ENCODE results near the gene BDH1.

Gene BDH1

DNA sequence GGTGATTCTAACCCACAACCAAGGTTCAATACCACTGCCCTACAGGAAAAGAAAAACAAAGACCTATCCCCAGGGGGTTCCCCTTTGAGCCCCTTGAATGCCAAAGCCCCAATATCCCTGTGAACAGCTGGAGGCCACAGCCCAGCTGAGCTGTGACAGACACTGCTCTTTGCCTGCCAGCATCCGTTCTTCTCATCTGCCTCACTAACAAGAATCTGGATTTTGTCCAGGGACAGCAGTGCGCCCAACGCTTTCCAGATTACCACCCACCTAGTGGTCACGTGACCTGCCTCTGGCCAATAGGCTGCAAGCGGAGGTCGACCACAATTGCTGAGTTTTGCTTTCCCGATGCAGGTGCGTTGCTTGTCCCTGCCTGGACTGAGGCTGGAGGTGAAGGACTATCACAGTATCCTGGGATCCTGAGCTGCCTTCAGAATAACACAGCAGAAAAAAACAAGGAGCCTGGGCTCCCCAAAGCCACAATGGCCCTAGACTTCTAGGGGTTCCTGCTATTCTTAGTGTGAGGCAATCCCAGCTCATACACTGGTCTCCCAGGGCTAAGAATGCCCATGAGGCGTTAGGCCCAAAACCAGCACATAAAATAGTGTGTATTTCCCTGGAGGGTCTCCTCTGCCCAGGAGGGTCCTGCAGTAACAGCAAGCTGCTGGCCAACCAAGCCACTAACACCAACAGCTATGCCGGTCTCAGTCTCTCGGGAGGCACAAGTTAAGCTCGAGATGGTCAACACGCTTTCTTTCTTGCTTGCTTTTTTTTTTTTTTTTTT is 13.8 kb downstream of the BDH1 start:
- no peak for DNase-seq (ENCODE audit: low spot score)

DNA sequence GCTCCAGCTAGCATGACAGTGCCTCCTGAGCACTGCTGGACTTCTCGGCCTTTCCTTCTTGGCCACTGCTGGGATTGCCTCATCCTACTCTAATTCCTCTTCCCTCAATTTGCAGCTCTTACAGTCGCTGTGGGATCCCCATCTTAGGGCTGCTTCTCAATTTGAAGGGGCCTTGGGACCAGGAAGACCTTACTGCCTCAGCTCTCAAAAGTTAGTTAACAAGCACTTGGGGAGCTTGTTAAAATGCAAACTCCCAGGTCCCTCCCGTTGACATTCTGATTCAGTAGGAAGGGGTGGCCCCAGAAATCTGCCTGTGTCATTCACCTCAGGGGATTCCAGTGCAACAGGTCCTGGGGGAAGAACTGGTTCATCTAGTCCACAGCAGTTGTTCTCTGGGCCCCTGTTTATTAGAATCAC is 14.8 kb downstream of the BDH1 start:
- DNase-seq (ENCODE audit: low spot score): no peak
- TF ChIP-seq, protein P1, sequence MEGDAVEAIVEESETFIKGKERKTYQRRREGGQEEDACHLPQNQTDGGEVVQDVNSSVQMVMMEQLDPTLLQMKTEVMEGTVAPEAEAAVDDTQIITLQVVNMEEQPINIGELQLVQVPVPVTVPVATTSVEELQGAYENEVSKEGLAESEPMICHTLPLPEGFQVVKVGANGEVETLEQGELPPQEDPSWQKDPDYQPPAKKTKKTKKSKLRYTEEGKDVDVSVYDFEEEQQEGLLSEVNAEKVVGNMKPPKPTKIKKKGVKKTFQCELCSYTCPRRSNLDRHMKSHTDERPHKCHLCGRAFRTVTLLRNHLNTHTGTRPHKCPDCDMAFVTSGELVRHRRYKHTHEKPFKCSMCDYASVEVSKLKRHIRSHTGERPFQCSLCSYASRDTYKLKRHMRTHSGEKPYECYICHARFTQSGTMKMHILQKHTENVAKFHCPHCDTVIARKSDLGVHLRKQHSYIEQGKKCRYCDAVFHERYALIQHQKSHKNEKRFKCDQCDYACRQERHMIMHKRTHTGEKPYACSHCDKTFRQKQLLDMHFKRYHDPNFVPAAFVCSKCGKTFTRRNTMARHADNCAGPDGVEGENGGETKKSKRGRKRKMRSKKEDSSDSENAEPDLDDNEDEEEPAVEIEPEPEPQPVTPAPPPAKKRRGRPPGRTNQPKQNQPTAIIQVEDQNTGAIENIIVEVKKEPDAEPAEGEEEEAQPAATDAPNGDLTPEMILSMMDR (IDR thresholded peaks at IDR 0.05; ENCODE audit: extremely low read depth, missing control alignments): no peak

More for the DNA sequence above, 13.8 kb downstream of the BDH1 start:
- TF ChIP-seq, protein P1 (IDR thresholded peaks at IDR 0.05; ENCODE audit: extremely low read depth, missing control alignments): no peak

DNA sequence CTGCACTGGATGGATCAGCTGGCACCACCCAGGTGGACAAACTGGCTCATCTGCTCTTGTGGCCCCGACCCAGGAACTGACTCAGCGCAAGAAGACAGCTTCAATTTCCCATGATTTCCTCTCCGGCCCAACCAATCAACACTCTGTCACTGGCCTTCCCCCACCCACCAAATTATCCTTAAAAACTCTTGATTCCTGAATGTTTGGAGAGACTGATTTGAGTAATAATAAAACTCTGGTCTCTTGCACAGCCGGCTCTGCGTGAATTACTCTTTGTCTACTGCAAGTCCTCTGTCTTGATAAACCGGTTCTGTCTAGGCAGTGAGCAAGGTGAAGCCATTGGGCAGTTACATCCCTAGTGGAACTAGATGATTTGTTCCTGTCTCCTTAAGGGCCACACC is 16.1 kb downstream of the BDH1 start:
- DNase-seq (ENCODE audit: low spot score): no peak
- TF ChIP-seq, protein P1 (IDR thresholded peaks at IDR 0.05; ENCODE audit: extremely low read depth, missing control alignments): no peak

DNA sequence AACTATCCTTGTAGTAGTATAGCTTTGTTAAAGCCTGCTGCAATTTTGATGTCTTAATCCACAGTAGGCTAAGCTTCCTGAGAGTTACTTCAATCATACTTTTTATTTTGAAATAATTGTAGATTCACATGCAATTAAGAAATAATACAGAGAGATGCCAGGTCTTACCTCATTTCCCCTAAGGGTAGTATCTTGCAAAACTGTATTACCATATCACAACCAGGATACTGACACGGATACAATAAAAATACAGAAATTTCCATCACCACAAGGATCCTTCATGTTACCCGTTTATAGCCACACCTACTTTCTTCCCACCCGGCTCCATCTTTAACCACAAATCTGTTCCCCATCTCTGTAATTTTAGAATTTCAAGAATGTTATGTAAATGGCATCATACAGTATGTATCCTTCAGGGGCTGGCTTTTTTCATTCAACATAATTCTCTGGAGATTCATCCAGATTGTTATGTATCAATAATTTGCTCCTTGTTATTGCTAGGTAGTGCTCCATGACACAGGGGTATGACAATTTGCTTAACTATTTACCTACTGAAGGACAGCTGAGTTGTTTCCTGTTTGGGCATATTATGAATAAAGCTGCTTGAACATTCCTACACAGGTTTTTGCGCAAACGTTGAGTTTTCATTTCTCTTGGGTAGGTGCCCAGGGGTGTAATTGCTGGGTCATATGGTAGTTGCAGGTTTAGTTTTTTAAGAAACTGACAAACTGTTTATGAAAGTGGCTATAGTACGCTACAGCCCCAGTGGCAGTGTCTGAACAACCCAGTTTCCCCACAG is 21.6 kb downstream of the BDH1 start:
- DNase-seq (ENCODE audit: low spot score): no peak
- TF ChIP-seq, protein P1 (IDR thresholded peaks at IDR 0.05; ENCODE audit: extremely low read depth, missing control alignments): no peak

DNA sequence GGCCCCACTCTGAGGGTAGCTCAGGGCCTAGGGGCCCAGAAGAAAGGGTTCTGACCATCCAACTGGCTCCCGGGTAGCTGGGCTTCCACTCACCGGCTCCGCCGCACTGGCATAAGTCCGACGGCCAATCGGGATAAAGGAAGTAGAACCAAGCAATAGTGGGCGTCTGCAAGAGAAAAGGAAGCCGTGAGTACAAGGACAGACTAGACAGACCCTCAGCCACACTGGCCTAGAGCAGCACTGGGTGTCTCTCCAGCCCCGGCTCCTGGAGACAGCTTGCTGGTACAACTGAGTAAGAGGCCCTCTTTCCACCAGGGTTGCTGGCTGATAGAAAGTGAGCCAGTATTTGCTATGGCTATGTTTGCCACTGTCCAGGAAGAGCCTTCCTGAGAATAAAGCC is 22.4 kb downstream of the BDH1 start:
- TF ChIP-seq, protein P1 (IDR thresholded peaks at IDR 0.05; ENCODE audit: extremely low read depth, missing control alignments): no peak
- DNase-seq (ENCODE audit: low spot score): no peak

DNA sequence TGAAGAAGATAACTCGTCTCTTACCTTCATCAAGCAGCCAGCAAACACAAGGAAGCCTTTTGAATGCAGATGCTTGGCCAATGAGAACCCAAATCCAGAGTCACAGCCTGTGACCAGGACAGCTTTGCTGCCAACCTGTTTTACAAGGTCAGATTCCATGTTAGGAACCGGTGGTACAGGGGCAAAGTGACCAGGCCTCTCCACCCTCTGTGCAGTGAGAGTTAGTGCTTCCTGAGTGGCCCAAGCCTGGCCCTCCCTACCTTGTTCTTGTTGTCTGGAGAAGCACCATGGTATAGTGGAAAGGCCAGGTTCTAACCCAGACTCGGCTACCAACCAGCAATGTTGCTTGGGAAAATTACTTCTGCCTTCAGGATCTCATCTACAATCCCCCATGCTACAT is 23.4 kb downstream of the BDH1 start:
- TF ChIP-seq, protein P1 (IDR thresholded peaks at IDR 0.05; ENCODE audit: extremely low read depth, missing control alignments): no peak
- DNase-seq (ENCODE audit: low spot score): no peak

DNA sequence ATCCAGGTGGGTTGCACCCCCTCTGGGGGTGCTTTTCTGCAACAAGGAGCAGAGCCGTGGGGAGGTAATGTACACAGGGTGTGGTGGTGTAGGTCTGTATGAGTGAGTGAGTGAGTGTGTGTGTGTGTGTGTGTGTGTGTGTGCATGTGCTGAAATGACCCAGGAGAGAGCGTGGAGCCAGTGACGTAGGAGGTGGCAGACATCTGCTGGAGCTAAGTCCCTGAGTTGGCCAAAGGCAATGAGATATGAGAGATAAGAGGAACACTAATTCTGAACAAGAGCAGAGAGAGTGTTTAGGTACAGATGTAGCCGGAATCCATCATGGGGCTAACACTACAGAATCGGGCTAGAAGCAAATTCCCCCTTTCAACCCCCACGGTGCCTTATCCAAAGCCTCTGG is 27.6 kb downstream of the BDH1 start:
- no peak for DNase-seq (ENCODE audit: low spot score)
- TF ChIP-seq, protein P1 (IDR thresholded peaks at IDR 0.05; ENCODE audit: extremely low read depth, missing control alignments): no peak
